Erythroblast (primary cell): ENCODE measurements around the gene LCOR.
"Not testable (repeated sequence)": the region's sequence is repeated elsewhere in the genome, so short reads cannot be mapped to it uniquely, and the experiment has no call there.

ENCODE experiments used
- DNase-seq, 2 experiments: peaks; one replicate each; lab custom pipeline; 2025; lab: John Stamatoyannopoulos, UW
- GATA1 ChIP-seq: IDR thresholded peaks from 2 replicates; pipeline ENCODE4 v1.6.1; 2011; ENCODE audit warnings: low read depth, mild to moderate bottlenecking, control low read depth, low read length, moderate library complexity
- POLR2A ChIP-seq: IDR thresholded peaks from 2 replicates; pipeline ENCODE4 v1.6.1; 2011; ENCODE audit warnings: mild to moderate bottlenecking, low read length

The LCOR gene

DNA sequence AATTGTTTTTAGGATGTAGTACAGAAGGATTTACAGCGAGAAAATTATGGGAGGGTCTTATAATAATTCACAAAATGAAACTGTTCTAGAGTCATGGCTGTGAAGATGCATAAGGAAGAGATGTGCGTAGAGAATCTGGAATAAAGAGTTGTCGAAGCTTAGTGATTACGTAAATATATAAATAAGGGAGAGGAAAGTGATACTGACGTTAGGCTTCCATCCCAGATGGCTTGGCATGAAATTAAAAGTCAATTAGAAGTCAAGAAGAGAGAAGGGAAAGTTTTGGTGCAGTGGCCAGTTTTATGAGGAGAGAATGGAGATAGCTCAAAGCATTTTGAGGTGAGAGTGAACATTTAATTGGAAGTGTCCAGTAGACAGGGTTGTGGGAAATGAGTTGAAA, 85.5 kb downstream of the LCOR start:
- DNase-seq = no peak
- no peak for TF ChIP-seq GATA1
- TF ChIP-seq POLR2A = no peak

DNA sequence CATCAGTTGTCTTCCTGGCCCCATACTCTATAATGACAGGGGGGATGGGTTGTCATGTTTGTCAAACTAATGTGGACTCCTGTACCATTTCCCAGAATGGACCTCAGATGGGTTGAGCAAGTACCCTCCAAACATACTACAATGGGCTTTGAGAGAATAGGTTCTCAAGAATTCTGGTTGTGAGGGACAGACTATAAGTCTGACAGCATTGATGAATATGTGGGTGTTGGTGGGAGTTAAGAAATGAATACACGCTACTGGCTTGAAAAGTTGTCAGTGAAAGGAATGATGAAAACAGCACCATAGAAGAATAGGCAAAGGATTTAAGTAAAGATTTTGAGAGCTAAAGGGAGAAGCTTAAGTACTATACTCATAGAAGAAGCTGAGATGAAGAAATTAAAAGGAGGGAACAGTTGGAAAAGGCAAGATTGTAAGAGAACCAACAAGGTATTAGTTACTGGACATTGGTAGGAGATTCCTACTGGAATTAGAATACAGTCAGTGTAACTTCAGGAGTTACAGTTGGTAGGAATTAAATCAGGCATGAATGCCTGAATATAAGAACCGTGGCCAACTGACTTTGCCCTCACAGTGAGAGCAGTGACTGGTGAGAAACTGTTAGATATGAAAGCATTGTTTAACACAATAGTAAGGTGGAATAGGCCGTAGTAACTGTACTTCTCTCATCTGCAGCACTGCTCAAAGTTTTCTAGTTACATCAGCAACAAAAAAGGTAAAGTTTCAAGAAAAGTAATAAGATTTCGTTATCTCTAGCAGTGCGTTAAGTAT, 86.3 kb downstream of the LCOR start:
- no peak for TF ChIP-seq GATA1
- no peak for TF ChIP-seq POLR2A
- DNase-seq = no peak

DNA sequence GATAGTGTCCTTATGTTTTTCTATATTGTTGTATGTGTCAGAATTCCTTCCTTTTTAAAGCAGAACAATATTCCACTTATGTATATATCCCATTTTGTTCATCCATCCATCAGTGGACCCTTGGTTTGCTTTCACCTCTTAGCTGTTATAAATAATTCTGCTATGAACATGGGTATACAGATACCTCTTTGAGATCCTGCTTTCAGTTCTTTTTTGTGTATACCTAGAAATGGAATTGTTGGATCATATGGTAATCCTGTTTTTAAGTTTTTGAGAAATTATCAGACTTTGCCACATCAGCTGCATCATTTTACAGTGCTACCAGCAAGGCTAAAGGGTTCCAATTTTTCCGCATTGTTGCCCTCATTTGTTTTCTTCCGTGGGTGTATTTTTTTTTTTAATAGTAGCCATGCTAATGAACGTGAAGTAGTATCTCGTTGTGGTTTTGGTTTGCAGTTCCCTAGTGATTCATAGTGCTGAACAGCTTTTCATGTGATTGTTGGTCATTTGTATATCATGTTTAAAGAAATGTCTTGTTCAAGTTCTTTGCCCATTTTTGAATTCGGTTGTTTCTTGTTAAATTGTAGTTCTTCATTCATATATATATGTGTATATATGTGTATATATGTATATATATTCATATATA, 87.8 kb downstream of the LCOR start:
- DNase-seq = no peak
- TF ChIP-seq GATA1 = no peak
- no peak for TF ChIP-seq POLR2A

DNA sequence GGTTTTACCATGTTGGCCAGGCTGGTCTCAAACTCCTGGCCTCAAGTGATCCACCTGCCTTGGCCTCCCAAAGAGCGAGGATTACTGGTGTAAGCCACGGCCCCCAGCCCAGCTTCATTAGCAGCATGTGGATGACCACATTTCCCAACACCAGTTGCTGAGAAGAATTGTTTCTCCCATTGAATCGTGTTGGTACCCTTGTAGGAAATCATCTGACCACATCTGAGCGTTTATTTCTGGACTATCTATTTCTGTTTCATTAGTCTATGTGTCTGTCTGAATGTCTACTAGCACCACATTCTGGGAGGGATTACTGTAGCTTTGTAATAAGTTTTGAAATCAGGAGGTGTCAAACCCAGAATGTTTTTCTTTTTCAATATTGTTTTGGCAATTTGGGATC, 89.6 kb downstream of the LCOR start:
- no peak for TF ChIP-seq POLR2A
- TF ChIP-seq GATA1 = no peak
- DNase-seq = no peak

DNA sequence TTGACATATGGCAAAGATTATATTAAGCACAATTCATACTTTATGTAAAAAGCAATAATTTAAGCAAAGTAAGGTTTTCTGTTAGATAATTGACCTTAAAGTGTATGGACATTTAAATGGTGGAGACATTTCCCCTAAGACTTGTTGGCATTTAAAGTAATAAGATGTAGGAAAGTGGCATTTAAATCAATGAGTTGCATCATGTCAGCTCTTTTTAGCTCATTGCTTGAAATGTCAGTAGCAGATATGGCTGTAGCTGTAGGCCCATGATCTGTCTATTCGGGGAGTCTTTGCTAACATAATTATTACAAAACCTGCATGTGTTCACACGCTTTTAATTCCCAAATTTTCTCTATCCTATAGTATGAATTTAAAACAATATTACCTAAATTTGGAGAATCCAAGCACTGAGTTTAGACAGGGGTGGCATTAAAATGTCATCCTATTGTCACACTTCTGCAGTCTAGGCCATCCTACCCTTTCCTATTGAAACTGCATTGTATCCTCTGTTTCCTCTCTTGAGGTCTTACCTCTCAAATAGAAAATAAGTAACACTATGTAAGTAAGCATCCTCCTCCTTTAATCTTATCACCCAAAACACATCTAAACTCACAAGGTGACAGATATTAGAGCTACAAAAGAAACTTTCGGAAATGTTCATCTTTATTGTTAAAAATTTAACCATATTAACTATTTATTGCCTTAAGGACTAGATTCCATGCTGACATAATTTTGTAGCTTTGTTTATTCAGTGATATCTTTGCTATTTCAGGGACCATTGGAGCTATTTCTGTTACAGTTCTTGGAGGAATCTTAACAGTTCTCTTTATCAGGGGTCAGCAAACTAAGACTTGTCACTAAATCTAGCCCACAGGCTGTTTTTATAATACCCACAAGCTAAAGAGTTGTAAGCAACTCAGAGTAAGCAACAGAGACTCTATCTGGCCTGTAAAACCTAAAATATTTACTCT, 91.2 kb downstream of the LCOR start:
- TF ChIP-seq POLR2A (no peak), GATA1 (no peak)

DNA sequence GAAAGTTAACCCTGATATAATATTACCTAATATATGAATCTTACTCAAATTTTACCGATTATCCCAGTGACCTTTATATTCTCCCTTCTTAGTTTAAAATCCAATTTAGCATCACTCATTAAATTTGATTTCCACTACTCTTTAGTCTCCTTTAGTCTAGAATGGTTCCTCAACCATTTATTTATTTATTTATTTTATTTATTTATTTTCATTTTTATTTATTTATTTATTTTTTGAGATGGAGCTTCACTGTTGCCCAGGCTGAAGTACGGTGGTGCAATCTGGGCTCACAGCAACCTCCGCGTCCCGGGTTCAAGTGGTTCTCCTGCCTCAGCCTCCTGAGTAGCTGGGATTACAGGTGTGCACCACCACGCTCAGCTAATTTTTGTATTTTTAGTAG, 92.8 kb downstream of the LCOR start:
- TF ChIP-seq GATA1 (no peak), POLR2A (no peak)

More for the DNA sequence above, 91.2 kb downstream of the LCOR start:
- DNase-seq = no peak

DNA sequence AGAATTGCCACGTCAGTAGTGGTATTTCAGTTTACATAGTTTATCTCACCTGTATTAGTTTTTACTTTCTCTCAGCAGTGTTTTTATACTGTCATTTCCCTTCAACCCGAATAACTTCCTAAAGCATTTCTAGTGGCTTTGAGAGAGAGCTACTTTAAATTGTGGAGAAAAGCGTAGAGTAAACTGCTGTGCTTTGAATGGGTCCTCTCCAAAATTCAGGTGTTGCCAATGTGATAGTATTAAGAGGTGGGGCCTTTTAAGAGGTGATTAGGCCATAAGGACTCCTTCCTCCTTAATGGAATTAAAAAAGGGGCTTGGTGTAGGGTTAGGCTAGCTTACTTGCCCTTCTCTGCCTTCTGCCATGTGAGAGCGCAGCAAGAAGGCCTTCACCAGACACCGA, 98.4 kb downstream of the LCOR start:
- no peak for DNase-seq
- TF ChIP-seq GATA1 (no peak), POLR2A (no peak)

More for the DNA sequence above, 92.8 kb downstream of the LCOR start:
- no peak for DNase-seq

DNA sequence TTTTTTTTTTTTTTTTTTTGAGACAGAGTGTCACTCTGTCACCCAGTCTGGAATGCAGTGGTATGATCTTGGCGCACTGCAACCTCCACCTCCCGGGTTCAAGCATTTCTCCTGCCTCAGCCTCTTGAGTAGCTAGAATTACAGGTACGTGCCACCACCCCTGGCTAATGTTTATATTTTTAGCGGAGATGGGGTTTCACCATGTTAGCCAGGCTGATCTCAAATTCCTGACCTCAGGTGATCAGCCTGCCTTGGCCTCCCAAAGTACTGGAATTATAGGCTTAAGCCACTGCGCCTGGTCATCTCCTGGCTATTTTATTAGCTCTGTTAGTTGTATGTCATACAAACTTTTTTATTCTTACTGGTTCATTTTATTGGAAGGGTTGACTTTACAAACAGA, 103.0 kb downstream of the LCOR start:
- no peak for TF ChIP-seq POLR2A
- TF ChIP-seq GATA1 = no peak
- DNase-seq = no peak

DNA sequence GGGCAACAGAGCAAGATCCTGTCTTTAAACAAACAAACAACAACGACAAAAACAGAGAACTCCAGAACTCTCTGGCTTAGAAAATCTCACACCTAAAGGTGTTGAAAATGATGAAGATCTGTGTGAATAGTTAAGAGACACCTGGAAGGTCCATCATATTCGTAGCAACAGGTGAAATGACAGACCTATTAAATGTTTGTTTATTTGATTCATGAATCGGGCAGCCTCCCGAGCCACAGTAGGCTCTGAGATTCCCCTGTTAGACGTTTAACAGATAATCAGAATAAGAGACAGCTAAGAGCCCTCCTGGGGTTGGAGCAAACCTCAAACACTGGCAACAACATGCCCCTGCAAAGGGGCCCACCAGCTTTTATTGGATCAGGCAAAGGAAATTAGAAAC, 103.7 kb downstream of the LCOR start:
- no peak for TF ChIP-seq POLR2A
- no peak for TF ChIP-seq GATA1
- DNase-seq = no peak

DNA sequence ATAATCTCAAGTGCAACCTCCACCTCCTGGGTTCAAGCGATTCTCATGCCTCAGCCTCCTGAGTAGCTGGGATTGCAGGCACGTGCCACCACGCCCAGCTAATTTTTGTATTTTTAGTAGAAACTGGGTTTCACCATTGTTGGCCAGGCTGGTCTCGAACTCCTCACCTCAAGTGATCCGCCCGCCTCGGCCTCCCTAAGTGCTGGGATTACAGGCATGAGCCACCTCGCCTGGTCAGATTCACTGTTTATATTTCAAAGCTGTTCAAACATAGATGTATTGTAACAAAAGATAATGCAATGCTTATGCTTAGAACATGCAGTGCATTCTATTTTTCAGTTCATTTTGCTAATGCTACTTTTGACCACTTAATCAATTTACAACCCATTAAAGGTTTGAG, 111.1 kb downstream of the LCOR start:
- not testable (repeated sequence) for DNase-seq

DNA sequence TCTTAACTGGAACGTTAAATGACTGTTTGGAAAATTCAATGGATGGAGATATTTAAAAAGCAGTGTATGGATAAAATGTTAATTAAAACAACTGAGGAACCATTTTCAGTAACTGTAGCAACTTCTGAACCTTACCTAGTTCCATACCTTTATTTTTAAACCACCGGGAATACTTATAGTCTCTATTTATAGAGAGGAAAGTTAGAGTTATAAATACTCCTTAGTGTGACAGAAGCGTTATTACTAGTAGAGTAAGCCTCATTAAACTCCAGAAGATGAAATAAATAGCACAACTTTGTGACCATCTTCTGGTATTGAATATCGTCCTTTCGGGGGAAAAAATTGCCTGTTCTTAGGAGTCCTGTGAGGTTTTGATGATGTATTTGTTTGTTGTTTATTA, 114.9 kb downstream of the LCOR start:
- TF ChIP-seq GATA1 = no peak
- no peak for TF ChIP-seq POLR2A

DNA sequence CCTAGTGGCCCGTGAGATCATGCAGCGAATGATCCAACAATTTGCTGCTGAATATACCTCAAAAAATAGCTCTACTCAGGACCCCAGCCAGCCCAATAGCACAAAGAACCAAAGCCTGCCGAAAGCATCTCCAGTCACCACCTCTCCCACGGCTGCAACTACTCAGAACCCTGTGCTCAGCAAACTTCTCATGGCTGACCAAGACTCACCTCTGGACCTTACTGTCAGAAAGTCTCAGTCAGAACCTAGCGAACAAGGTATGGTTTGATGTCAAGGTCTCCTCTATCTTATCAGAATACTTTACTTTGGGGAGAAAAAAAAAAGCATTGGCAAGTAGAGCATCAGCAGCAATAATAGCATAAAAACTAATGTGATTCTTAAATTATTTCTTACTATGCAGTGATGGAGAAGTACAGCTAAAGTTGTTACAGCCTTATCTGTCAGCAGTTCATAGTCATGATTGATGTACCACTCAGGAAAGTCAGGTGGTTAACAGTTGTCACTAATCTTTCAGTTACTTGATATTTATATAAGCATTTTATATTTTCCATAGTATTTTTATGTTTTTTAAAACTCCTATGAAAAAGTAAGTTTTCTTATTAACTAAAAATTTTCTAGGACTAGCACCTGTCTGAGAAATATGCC, 117.1 kb downstream of the LCOR start:
- TF ChIP-seq POLR2A = no peak
- TF ChIP-seq GATA1 = no peak
- no peak for DNase-seq

More for the DNA sequence above, 114.9 kb downstream of the LCOR start:
- no peak for DNase-seq

DNA sequence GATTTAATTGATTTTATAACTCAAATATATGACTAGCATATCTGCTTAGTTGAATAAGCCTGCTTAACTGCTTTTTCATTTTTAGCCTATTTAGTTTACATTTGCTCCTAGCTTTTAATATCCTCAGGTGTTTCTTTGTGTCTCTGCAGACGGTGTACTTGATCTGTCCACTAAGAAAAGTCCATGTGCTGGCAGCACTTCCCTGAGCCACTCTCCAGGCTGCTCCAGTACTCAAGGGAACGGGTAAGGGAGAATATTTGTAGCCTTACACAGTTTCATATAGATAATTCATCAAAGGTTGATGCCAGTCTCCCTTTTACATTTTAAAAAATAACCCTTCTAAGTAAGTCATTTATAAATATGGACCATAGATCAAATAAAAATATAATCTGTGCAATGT, 119.9 kb downstream of the LCOR start:
- no peak for DNase-seq
- TF ChIP-seq POLR2A = no peak
- TF ChIP-seq GATA1 = no peak
